H1 (cell line): ENCODE measurements around the gene ZNF75A. TPM values are rescaled to one million over a fixed set of nuclear protein-coding genes. Genes with fewer than 3 reads are reported as not detected.

Source experiments
- CHD1 ChIP-seq: IDR thresholded peaks from 2 replicates; pipeline ENCODE4 v1.6.1; 2012; ENCODE audit warnings: low read depth, low read length, improper control_type of control experiment
- E2F6 ChIP-seq: IDR thresholded peaks from 2 replicates; pipeline ENCODE4 v1.6.1; 2012; ENCODE audit warnings: inconsistent platforms
- polyA plus RNA-seq, 7 experiments: library from polyadenylated mRNA; depleted of rRNA in 3 of 7; stranded (reverse) in 5 of 7; unstranded in 2 of 7; fragments of >200 nt in 5 of 7; fragments of 200-250 nt in 2 of 7; gene quantifications; 1 replicate in 5 of 7; 2 replicates in 1 of 7; 4 replicates in 1 of 7; pipeline versions ENCODE4 v1.2.1 to v1.2.3, GENCODE V29; 2011 to 2013; ENCODE audit warnings: missing spikeins in 2 of 7, mixed read lengths in 2 of 7
- total RNA-seq: library from RNA; stranded (reverse); fragmentation: NEBNext Ultra II Directional; extraction: Animal tissue kit (Norgen Biotek cat#: 25700); gene quantifications from 2 replicates; pipeline ENCODE4 v1.2.1, GENCODE V29; 2021

The ZNF75A gene
- total and polyA plus RNA-seq, 2 of the 8 experiments (the other 6 are each of a cell fraction or from before 2014, with no cell fraction given), result 9.3 to 30.0 TPM

- TF ChIP-seq E2F6 (no peak), CHD1 (no peak)
Measured at GRCh38 chr16:3295209-3295608, 10.1 kb upstream of the ZNF75A start (continued).
